RWPE1 (cell line): ENCODE measurements around the gene ZFYVE28.

Experiments
- CTCF ChIA-PET: fragments of 350-600 bp; sonication (Branson Sonifier 250); formaldehyde crosslinking; extraction: SDS; loops from one replicate; lab custom pipeline; 2021; lab: Yijun Ruan, JAX
- POLR2A ChIA-PET: fragments of 400-600 bp; formaldehyde crosslinking; extraction: SDS; loops from one replicate; lab custom pipeline; 2020; ENCODE audit warnings: antibody characterized with exemption; ENCODE audit not compliant: low non-redundant PET; lab: Yijun Ruan, JAX
- DNase-seq: peaks from one replicate; pipeline ENCODE4 v3.0.0; 2012; ENCODE audit warnings: low spot score
- H3K27ac ChIP-seq: fragments of 450-650 bp; 2 replicates; pipeline ENCODE4 v1.5.1; 2017
- CTCF ChIP-seq: fragments of 450-650 bp; conservative IDR thresholded peaks from 2 replicates; pipeline ENCODE4 v1.5.1; 2017; ENCODE audit warnings: low read depth, mild to moderate bottlenecking

Gene ZFYVE28

GRCh38 chr4:2371765-2372487 lies 46.5 kb downstream of the ZFYVE28 start:
- ChIA-PET CTCF (no interaction called here), POLR2A (no interaction called here)
- DNase-seq, result no peak
- H3K27ac ChIP-seq, result no peak overlapping the region
- no peak for TF ChIP-seq CTCF

GRCh38 chr4:2370597-2371320 lies 47.7 kb downstream of the ZFYVE28 start:
- POLR2A ChIA-PET, result no interaction called here
- no peak for TF ChIP-seq CTCF
- no peak overlapping the region for H3K27ac ChIP-seq
- CTCF ChIA-PET, result no interaction called here
- DNase-seq, result no peak

- POLR2A ChIA-PET, result no interaction called here
- no peak for DNase-seq
- TF ChIP-seq CTCF, result no peak
- CTCF ChIA-PET, result no interaction called here
- no peak overlapping the region for H3K27ac ChIP-seq
Measured at GRCh38 chr4:2368746-2369437, 49.6 kb downstream of the ZFYVE28 start.

GRCh38 chr4:2367626-2368025 lies 50.8 kb downstream of the ZFYVE28 start:
- ChIA-PET CTCF (no interaction called here), POLR2A (no interaction called here)
- TF ChIP-seq CTCF, result no peak
- H3K27ac ChIP-seq, result 0 out of 2 replicates have a peak overlapping the region, but pooled peaks have one; percentile 1
- DNase-seq, result no peak

- CTCF ChIA-PET, result interaction anchor here (0.7 kb wide), 1 partner anchor 13 kb away, joined by 4 read pairs; no protein-coding TSS in a partner anchor
- no peak overlapping the region; the same call in 1 of the 2 replicates for H3K27ac ChIP-seq
- POLR2A ChIA-PET, result no interaction called here
- no peak for DNase-seq
- TF ChIP-seq CTCF, result no peak
Measured at GRCh38 chr4:2366252-2367192, 51.9 kb downstream of the ZFYVE28 start.

GRCh38 chr4:2365913-2366210 lies 52.6 kb downstream of the ZFYVE28 start:
- ChIA-PET POLR2A (no interaction called here), CTCF (interaction anchor here (0.7 kb wide), 1 partner anchor 12 kb away, joined by 4 read pairs; no protein-coding TSS in a partner anchor)
- DNase-seq, result no peak
- H3K27ac ChIP-seq, result no peak overlapping the region
- TF ChIP-seq CTCF, result no peak
